GM12873 (cell line): ENCODE results near the gene SLF2.

Source experiments
- CTCF ChIP-seq: IDR thresholded peaks from 2 replicates; pipeline ENCODE4 v1.5.1; 2012; ENCODE audit warnings: low read depth, mild to moderate bottlenecking, moderate library complexity, low read length, control low read depth; ENCODE audit not compliant: insufficient read depth; ENCODE audit errors: missing control alignments

SLF2 gene

GRCh38 chr10:100908378-100908777 is 4.4 kb upstream of the SLF2 start:
- TF ChIP-seq CTCF = no peak

GRCh38 chr10:100909501-100910263 is 3.1 kb upstream of the SLF2 start:
- no peak for TF ChIP-seq CTCF

- TF ChIP-seq CTCF = no peak
Observed at GRCh38 chr10:100911472-100911871, 1.3 kb upstream of the SLF2 start.

GRCh38 chr10:100912013-100912604 is 654 bp upstream of the SLF2 start:
- no peak for TF ChIP-seq CTCF

- no peak for TF ChIP-seq CTCF
Observed at GRCh38 chr10:100913470-100913865, 705 bp downstream of the SLF2 start.

GRCh38 chr10:100917071-100917470 is 4.3 kb downstream of the SLF2 start:
- TF ChIP-seq CTCF = no peak

- TF ChIP-seq CTCF = no peak
Observed at GRCh38 chr10:100923580-100923979, 10.8 kb downstream of the SLF2 start.
